ENCODE data around the gene PRRX1.

Gene PRRX1

GRCh38 chr1:170666541-170667254 lies 2.8 kb downstream of the PRRX1 start:
- TF ChIP-seq RAD21 (IDR thresholded peaks at IDR 0.05; ENCODE audit: low read depth) (no peak), CREB1 (IDR thresholded peaks at IDR 0.05; ENCODE audit: low read depth) (no peak), TEAD4 (IDR thresholded peaks at IDR 0.05) (no peak), NFIC (IDR thresholded peaks at IDR 0.05) (no peak)

DNA sequence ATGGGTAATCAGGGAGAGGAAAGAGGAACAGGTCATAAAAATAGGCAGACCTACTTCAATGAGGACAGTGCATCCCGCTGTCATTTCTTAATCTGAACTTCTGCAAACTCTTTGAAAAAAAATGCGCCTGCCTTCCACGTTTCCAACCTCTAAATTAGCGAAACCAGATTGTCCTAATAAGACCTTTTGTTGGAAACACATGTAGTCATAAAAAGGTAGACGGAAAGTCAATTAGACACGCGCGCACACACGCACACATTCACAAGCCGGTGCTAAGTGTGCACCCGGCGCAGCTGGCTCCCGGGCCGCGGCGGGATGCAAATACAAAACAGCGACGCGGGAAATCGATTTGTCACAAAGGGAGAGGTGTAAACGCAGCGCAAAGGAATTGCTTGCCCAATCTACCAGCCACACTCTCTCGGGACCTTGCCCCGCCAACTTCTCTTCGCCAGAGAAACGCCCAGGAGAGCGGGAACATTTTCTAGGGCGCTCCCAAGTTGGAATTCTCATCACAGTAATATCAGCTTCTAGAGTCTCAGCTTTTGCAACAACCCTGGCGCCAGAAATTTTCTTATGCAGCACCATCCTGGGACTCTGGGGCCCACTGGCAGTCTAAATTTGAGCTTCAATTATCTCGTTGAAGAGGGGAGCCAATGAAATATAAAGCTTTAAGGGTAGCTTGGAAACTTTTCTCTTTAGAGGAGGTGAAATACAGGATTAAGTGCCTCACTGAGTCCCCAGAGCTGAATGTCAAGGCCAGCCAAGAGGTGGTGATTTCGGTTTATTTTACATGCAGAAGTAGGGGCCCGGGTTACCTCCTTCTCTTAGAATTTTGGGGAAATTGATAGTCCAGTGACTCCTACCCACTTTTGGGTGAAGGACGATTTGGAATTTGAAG lies 4.5 kb downstream of the PRRX1 start:
- TF ChIP-seq TCF12 (IDR thresholded peaks at IDR 0.05; ENCODE audit: low read depth): no peak
- TF ChIP-seq FOXM1 (IDR thresholded peaks at IDR 0.05; ENCODE audit: borderline replicate concordance, low read depth): no peak
- TF ChIP-seq MAX (IDR thresholded peaks at IDR 0.05): no peak
- TF ChIP-seq EGR1 (IDR thresholded peaks at IDR 0.05): no peak
- no peak for TF ChIP-seq TEAD4 (IDR thresholded peaks at IDR 0.05)
- no peak for TF ChIP-seq CEBPB (IDR thresholded peaks at IDR 0.05)
- no peak for TF ChIP-seq ZBTB7A (IDR thresholded peaks at IDR 0.05; ENCODE audit: low read depth)
- no peak for TF ChIP-seq CREB1 (IDR thresholded peaks at IDR 0.05; ENCODE audit: low read depth)
- TF ChIP-seq EP300 (IDR thresholded peaks at IDR 0.05; ENCODE audit: borderline replicate concordance): no peak
- no peak for TF ChIP-seq YY1 (IDR thresholded peaks at IDR 0.05; ENCODE audit: low read depth)
- TF ChIP-seq NFIC (IDR thresholded peaks at IDR 0.05): no peak
- TF ChIP-seq, protein P1, sequence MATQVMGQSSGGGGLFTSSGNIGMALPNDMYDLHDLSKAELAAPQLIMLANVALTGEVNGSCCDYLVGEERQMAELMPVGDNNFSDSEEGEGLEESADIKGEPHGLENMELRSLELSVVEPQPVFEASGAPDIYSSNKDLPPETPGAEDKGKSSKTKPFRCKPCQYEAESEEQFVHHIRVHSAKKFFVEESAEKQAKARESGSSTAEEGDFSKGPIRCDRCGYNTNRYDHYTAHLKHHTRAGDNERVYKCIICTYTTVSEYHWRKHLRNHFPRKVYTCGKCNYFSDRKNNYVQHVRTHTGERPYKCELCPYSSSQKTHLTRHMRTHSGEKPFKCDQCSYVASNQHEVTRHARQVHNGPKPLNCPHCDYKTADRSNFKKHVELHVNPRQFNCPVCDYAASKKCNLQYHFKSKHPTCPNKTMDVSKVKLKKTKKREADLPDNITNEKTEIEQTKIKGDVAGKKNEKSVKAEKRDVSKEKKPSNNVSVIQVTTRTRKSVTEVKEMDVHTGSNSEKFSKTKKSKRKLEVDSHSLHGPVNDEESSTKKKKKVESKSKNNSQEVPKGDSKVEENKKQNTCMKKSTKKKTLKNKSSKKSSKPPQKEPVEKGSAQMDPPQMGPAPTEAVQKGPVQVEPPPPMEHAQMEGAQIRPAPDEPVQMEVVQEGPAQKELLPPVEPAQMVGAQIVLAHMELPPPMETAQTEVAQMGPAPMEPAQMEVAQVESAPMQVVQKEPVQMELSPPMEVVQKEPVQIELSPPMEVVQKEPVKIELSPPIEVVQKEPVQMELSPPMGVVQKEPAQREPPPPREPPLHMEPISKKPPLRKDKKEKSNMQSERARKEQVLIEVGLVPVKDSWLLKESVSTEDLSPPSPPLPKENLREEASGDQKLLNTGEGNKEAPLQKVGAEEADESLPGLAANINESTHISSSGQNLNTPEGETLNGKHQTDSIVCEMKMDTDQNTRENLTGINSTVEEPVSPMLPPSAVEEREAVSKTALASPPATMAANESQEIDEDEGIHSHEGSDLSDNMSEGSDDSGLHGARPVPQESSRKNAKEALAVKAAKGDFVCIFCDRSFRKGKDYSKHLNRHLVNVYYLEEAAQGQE (IDR thresholded peaks at IDR 0.05; ENCODE audit: low read depth): no peak

DNA sequence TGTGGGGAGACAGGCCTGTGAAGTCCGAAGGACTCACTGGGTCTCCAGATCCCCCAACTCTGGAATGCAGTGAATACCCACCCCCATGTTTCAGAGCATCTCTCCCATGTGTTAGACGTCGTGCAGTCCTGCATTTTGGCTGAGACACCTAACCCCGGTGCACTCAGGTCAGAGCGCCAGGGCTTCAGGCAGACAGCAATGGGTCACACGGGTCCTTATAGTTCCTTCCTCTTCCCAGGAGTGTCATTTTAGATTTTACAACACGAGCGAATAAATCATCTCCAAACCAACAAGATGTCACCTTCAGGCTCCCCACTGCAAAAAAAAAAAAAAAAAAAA lies 5.1 kb downstream of the PRRX1 start:
- no peak for TF ChIP-seq RAD21 (IDR thresholded peaks at IDR 0.05; ENCODE audit: low read depth)

DNA sequence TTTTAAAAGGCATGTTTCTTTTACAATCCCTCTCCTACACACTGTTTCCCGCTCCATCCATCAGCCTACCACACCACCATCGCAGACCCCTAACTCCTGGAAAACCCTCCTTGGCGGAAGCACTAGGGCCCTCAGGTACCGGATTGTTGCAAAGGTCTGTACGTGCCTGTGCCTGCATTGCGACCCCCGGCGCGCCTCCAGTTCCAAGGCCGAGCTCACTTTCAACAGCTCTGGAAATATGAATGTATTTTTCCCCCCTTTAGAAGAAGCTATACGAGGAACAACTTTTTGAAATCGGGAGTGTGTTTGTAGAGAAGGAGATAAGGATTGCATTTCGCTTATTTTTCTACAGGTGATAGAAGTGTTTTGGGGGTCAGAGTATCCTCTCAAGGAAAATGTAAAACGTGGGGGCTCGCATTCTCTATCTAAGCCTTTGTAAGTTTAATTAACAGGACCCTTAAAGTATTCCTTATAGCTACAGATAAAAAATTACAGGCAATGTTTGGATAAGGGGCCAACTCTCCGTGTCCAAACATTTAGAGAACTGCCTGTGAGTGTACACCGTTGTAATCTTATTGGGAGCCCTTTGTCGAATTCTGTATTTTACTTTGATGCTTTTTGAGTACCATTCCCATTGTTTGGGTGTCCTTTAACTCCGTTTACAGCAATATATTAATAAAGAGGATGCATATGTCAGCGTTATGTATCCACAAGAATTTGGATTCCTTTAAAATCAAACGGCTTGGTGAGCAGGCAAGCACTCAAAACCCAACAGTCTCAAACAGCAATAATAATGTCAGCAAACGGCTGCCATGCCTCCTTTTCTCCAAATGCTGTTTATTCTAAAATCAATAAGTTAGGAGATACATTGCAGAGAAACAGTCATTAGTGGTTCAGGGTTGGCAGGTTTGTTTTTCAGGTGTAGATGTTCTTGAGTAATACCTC lies 5.9 kb downstream of the PRRX1 start:
- TF ChIP-seq NFIC (IDR thresholded peaks at IDR 0.05) (no peak), CREB1 (IDR thresholded peaks at IDR 0.05; ENCODE audit: low read depth) (no peak), ZBTB7A (IDR thresholded peaks at IDR 0.05; ENCODE audit: low read depth) (no peak), EP300 (IDR thresholded peaks at IDR 0.05; ENCODE audit: borderline replicate concordance) (no peak), FOXM1 (IDR thresholded peaks at IDR 0.05; ENCODE audit: borderline replicate concordance, low read depth) (no peak), EGR1 (IDR thresholded peaks at IDR 0.05) (no peak), TAF1 (IDR thresholded peaks at IDR 0.05; ENCODE audit: low read depth) (no peak), TEAD4 (IDR thresholded peaks at IDR 0.05) (no peak), MAX (IDR thresholded peaks at IDR 0.05) (no peak), CEBPB (IDR thresholded peaks at IDR 0.05) (no peak)
- TF ChIP-seq, protein P1 (IDR thresholded peaks at IDR 0.05; ENCODE audit: low read depth): no peak
- TF ChIP-seq, protein P2, sequence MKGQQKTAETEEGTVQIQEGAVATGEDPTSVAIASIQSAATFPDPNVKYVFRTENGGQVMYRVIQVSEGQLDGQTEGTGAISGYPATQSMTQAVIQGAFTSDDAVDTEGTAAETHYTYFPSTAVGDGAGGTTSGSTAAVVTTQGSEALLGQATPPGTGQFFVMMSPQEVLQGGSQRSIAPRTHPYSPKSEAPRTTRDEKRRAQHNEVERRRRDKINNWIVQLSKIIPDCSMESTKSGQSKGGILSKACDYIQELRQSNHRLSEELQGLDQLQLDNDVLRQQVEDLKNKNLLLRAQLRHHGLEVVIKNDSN (IDR thresholded peaks at IDR 0.05): no peak

- TF ChIP-seq TEAD4 (IDR thresholded peaks at IDR 0.05) (no peak), EGR1 (IDR thresholded peaks at IDR 0.05) (no peak), CREB1 (IDR thresholded peaks at IDR 0.05; ENCODE audit: low read depth) (no peak), NFIC (IDR thresholded peaks at IDR 0.05) (no peak), TAF1 (IDR thresholded peaks at IDR 0.05; ENCODE audit: low read depth) (no peak), RAD21 (IDR thresholded peaks at IDR 0.05; ENCODE audit: low read depth) (no peak), YY1 (IDR thresholded peaks at IDR 0.05; ENCODE audit: low read depth) (no peak), FOXM1 (IDR thresholded peaks at IDR 0.05; ENCODE audit: borderline replicate concordance, low read depth) (no peak), MAX (IDR thresholded peaks at IDR 0.05) (no peak), TCF12 (IDR thresholded peaks at IDR 0.05; ENCODE audit: low read depth) (no peak), CEBPB (IDR thresholded peaks at IDR 0.05) (no peak)
- TF ChIP-seq, protein P2 (IDR thresholded peaks at IDR 0.05): no peak
- TF ChIP-seq, protein P1 (IDR thresholded peaks at IDR 0.05; ENCODE audit: low read depth): no peak
These were observed 7.1 kb downstream of the PRRX1 start for GRCh38 chr1:170670802-170671628.
